ENCODE results near the gene CTSD. TPM values are rescaled to one million over a fixed set of nuclear protein-coding genes. Genes with fewer than 3 reads are reported as not detected.
A peak's percentile ranks its signal among the peaks of the same experiment; 100 is the strongest.

The CTSD gene
- total RNA-seq, 2 experiments from 2014 or later: 192 to 208 TPM

- ATAC-seq (ENCODE audit: low read depth) (peak; percentile 74), DNase-seq (no peak)
- Mint-ChIP-seq H3K27me3 (peaks cover 35% of the 10 kb centered on the region), H3K4me1 (peaks cover 18% of the 10 kb centered on the region), H3K36me3 (no peaks in the 10 kb centered on the region), H3K9me3 (peaks cover 4% of the 10 kb centered on the region), H3K27ac (peak overlapping the region; percentile 93), H3K4me3 (peak overlapping the region; percentile 75)
- POLR2A ChIA-PET: interaction anchor here (0.6 to 0.8 kb wide), 4 partner anchors 35 to 951 kb away, joined by 3 to 5 read pairs (median 4); no protein-coding TSS in a partner anchor
These were observed 28.7 kb upstream of the CTSD start for GRCh38 chr11:1792461-1792860.

GRCh38 chr11:1791912-1792311 is 28.2 kb upstream of the CTSD start:
- ATAC-seq (ENCODE audit: low read depth): no peak
- POLR2A ChIA-PET: interaction anchor here (0.8 kb wide), 1 partner anchor 35 kb away, joined by 3 read pairs; no protein-coding TSS in a partner anchor
- Mint-ChIP-seq H3K9me3 (peaks cover 4% of the 10 kb centered on the region), H3K4me3 (no peak overlapping the region), H3K27me3 (peaks cover 31% of the 10 kb centered on the region), H3K27ac (no peak overlapping the region), H3K4me1 (peaks cover 17% of the 10 kb centered on the region), H3K36me3 (no peaks in the 10 kb centered on the region)
- no peak for DNase-seq

- Mint-ChIP-seq H3K27ac (no peak overlapping the region), H3K9me3 (no peaks in the 10 kb centered on the region), H3K36me3 (no peaks in the 10 kb centered on the region), H3K4me1 (peaks cover 1% of the 10 kb centered on the region), H3K27me3 (peaks cover 17% of the 10 kb centered on the region), H3K4me3 (no peak overlapping the region)
- no peak for ATAC-seq (ENCODE audit: low read depth)
- POLR2A ChIA-PET: interaction anchor here (0.6 kb wide), 1 partner anchor 66 kb away, joined by 3 read pairs; no protein-coding TSS in a partner anchor
- DNase-seq: no peak
These were observed 22.7 kb upstream of the CTSD start for GRCh38 chr11:1786466-1786865.

- no peak for ATAC-seq (ENCODE audit: low read depth)
- no peaks in the 10 kb centered on the region for H3K9me3 Mint-ChIP-seq
These were observed 22.2 kb upstream of the CTSD start for GRCh38 chr11:1785749-1786413.

GRCh38 chr11:1784761-1785650 is 21.3 kb upstream of the CTSD start:
- Mint-ChIP-seq H3K9me3 (no peaks in the 10 kb centered on the region), H3K4me1 (peaks cover 2% of the 10 kb centered on the region), H3K27ac (no peak overlapping the region), H3K27me3 (peaks cover 10% of the 10 kb centered on the region), H3K4me3 (no peak overlapping the region), H3K36me3 (no peaks in the 10 kb centered on the region)
- ATAC-seq (ENCODE audit: low read depth) (no peak), DNase-seq (no peak)
- POLR2A ChIA-PET: interaction anchor here (0.6 to 0.7 kb wide), 2 partner anchors 10 to 104 kb away, joined by 4 read pairs; no protein-coding TSS in a partner anchor

More at GRCh38 chr11:1785749-1786413, 22.2 kb upstream of the CTSD start:
- no peak for DNase-seq
- POLR2A ChIA-PET: interaction anchor here (0.7 kb wide), 1 partner anchor 103 kb away, joined by 4 read pairs; no protein-coding TSS in a partner anchor
- H3K4me3 Mint-ChIP-seq: no peak overlapping the region
- H3K27ac Mint-ChIP-seq: no peak overlapping the region
- peaks cover 12% of the 10 kb centered on the region for H3K27me3 Mint-ChIP-seq
- H3K4me1 Mint-ChIP-seq: peaks cover 2% of the 10 kb centered on the region
- no peaks in the 10 kb centered on the region for H3K36me3 Mint-ChIP-seq

GRCh38 chr11:1783725-1784529 is 20.2 kb upstream of the CTSD start:
- POLR2A ChIA-PET: interaction anchor here (1.3 kb wide), 1 partner anchor 20 kb away, joined by 3 read pairs; the partner anchor contains the start of gene CTSD
- Mint-ChIP-seq H3K4me3 (no peak overlapping the region), H3K9me3 (no peaks in the 10 kb centered on the region), H3K27ac (no peak overlapping the region), H3K36me3 (no peaks in the 10 kb centered on the region), H3K27me3 (peaks cover 8% of the 10 kb centered on the region), H3K4me1 (peaks cover 2% of the 10 kb centered on the region)
- DNase-seq (no peak), ATAC-seq (ENCODE audit: low read depth) (no peak)

GRCh38 chr11:1782831-1783724 is 19.4 kb upstream of the CTSD start:
- ATAC-seq (ENCODE audit: low read depth) (no peak), DNase-seq (no peak)
- Mint-ChIP-seq H3K36me3 (no peaks in the 10 kb centered on the region), H3K27ac (peak overlapping the region; percentile 13), H3K9me3 (no peaks in the 10 kb centered on the region), H3K4me1 (peaks cover 2% of the 10 kb centered on the region), H3K4me3 (no peak overlapping the region), H3K27me3 (peaks cover 8% of the 10 kb centered on the region)
- POLR2A ChIA-PET: interaction anchor here (1.3 kb wide), 1 partner anchor 19 kb away, joined by 3 read pairs; the partner anchor contains the start of gene CTSD

- peaks cover 2% of the 10 kb centered on the region for H3K4me1 Mint-ChIP-seq
These were observed 18.4 kb upstream of the CTSD start for GRCh38 chr11:1782031-1782590.

GRCh38 chr11:1781593-1781975 is 17.9 kb upstream of the CTSD start:
- Mint-ChIP-seq H3K36me3 (no peaks in the 10 kb centered on the region), H3K27me3 (peaks cover 8% of the 10 kb centered on the region), H3K27ac (no peak overlapping the region), H3K4me1 (peaks cover 2% of the 10 kb centered on the region), H3K9me3 (no peaks in the 10 kb centered on the region), H3K4me3 (no peak overlapping the region)
- ATAC-seq (ENCODE audit: low read depth): no peak
- no peak for DNase-seq
- POLR2A ChIA-PET: no interaction called here

More at GRCh38 chr11:1782031-1782590, 18.4 kb upstream of the CTSD start:
- H3K27me3 Mint-ChIP-seq: peaks cover 8% of the 10 kb centered on the region
- H3K27ac Mint-ChIP-seq: no peak overlapping the region
- no peak for DNase-seq
- POLR2A ChIA-PET: no interaction called here
- H3K36me3 Mint-ChIP-seq: no peaks in the 10 kb centered on the region
- no peak for ATAC-seq (ENCODE audit: low read depth)
- H3K4me3 Mint-ChIP-seq: no peak overlapping the region
- no peaks in the 10 kb centered on the region for H3K9me3 Mint-ChIP-seq

GRCh38 chr11:1780700-1781592 is 17.2 kb upstream of the CTSD start:
- DNase-seq: no peak
- ATAC-seq (ENCODE audit: low read depth): no peak
- POLR2A ChIA-PET: no interaction called here
- peaks cover 2% of the 10 kb centered on the region for H3K4me1 Mint-ChIP-seq
- H3K4me3 Mint-ChIP-seq: no peak overlapping the region
- H3K27ac Mint-ChIP-seq: peak overlapping the region; percentile 34
- no peaks in the 10 kb centered on the region for H3K36me3 Mint-ChIP-seq
- peaks cover 7% of the 10 kb centered on the region for H3K27me3 Mint-ChIP-seq
- no peaks in the 10 kb centered on the region for H3K9me3 Mint-ChIP-seq

All from activated naive CD8-positive, alpha-beta T cell treated with anti-CD3 and anti-CD28 coated beads, Interleukin-2, amount 10 ng/mL, durations not matched to agents 7 days and 5 days (primary cell).